GM21447 (cell line): Measurements from ENCODE around the gene CCDC85B.
A peak's percentile ranks its signal among the peaks of the same experiment; 100 is the strongest.

ENCODE experiments used
- ATAC-seq: cut with Tn5 transposase; IDR thresholded peaks from one replicate; pipeline ENCODE4 v1.9.1; 2021; ENCODE audit not compliant: unreplicated experiment

Gene CCDC85B

DNA sequence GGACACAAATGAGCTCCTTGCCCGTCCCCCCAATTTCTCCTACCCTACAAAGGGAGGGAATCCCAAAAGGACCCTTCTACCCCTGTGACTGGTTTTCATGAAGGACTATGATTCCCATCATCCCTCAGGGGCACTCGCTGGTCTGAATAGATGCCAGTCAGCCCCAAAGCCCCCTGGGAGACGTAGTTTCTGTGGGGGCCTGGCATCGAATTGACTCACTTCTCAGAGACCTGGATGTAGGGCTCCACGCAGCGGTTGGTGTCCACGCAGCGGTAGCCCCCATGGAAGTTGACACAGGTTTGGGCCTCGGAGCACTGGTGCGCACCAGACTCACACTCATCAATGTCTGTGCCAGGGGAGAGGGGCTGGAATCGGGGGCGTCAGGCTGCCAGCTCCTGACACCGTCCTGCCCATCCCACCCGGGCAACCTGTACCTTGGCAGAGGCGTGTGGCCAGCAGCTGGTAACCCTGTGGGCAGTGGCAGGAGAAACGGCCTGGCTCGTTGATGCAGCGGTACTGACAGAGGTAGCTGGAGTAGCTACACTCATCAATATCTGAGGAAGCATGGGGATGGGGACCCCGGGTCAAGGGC is 22.3 kb upstream of the CCDC85B start:
- no peak for ATAC-seq

- no peak for ATAC-seq
Observed at GRCh38 chr11:65868907-65869306, 21.6 kb upstream of the CCDC85B start.

- ATAC-seq: no peak
Observed at GRCh38 chr11:65869643-65870306, 20.7 kb upstream of the CCDC85B start.

DNA sequence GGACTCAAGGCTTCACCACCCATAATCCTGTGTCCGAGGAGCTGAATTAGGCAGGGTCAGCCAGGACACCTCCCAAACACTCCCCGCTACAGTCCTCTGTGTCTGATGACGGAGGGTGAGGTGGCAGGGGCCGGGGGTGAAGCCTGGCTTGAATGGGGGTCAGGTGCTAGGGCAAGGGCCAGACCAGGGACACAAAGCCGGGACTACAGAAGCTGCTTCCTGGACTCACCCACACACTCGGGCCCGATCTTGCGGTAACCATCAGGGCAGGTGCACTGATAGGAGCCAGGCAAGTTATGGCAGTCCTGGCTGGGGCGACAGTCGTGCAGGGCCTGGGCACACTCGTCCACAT is 20.2 kb upstream of the CCDC85B start:
- no peak for ATAC-seq

DNA sequence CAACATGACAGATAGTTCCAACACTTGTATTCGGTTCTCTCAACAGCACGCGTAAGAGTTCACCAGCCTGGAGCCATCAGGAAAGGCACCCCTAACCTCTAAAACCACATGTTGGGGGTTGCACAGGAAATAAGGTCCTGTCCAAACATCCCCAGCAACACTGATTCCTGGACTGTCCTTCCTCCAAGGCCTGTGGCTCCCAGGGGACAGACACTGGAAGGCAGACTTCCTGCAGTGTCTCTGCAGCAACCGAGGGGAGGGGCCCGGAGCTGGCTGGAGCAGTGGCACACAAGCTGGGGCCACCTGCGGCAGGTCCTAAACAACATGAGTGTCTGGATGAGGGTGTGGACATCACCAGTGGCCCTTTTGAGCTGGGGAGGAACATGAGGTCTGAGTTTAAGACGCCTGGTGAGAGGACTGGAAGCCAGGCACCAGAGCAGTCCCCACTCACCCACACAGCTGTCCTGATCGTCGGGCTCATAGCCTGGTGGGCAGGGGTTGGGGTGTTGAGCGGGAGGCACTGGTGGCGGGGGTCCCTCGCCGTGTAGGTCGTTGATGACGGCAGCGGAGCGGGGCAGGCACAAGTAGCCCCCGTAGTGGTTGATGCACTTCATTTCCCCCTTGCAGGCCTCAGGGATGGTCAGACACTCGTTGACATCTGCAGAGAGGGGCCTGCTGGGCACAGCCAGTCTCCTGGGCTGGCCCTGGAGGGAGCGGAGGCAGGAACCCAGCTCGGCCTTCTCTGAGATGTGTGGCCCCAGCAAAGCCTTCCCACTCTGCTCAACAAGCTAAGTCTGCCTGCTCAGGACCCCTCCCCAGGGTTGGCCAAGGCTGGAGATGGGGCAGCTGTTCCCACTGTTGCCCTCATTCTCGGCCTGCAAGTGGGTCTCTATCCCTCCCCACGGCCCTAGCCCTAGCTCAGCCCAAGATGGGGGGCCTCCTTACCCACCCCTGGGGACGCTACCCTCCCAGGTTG is 19.5 kb upstream of the CCDC85B start:
- ATAC-seq: no peak

DNA sequence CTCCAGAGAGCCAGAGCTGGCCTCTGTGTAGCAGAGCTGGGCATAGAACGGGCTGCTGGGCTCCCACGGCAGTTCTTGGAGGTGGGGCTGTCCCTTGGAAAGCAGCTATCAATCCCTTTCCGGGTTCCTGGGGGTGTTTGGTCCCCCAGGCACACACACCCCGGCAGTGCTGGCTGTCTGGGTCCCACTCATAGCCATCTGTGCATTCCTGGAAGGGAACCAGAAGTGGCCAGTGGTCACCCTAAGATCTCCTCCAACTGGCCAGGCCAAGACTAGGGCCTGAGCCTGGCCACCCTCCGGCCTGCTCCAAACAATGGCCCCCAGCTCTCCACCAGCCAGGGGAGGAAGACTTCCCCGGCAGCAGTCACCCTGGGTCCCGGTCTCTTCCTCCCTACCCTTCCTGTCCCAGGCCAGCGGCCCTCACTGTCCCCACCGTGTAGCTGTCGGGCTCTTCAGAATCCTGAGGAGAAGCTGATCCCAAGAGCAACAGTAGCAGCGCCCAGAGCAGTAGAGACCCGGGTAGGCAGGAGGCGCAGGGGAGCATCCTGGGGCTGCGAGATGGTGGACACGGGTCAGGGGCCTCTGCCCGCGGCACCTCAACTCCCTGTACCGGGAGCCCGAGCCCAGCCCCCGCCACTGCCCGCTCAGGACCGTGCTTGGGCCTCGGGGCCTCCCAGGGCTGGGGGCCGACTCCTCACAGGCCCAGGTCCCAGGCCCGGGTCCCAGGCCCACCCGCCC is 18.5 kb upstream of the CCDC85B start:
- ATAC-seq: no peak

- no peak for ATAC-seq
Observed at GRCh38 chr11:65872586-65873317, 17.7 kb upstream of the CCDC85B start, which contains the start of gene EFEMP2. Gene EFEMP2, minus strand, starts transcription at chr11:65872800. Its CDS starts 446 bp downstream, at chr11:65872354.

- peak; percentile 73 for ATAC-seq
Observed at GRCh38 chr11:65873318-65874156, 16.9 kb upstream of the CCDC85B start.

DNA sequence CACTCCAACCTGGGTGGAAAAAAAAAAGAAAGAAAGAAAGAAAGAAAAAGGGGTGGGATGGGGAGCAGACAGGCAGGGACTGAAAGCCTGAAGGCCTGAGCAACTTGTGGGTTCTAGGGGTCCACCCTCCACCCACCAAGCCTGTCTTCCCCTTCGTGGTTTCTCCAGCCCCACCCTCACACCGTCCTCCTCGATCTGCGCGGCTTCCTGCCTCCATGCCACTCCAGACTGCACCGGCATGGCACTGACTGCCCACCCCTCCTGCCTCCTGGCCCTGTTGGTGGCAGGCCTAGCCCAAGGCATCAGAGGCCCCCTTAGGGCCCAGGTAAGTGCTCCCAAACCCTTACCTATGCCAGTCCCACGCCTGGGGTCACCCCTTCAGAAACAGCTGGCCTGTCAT is 10.9 kb upstream of the CCDC85B start, which contains the start of gene CTSW:
CTSW (plus strand) TSS at position 221 of the 400 bp plus-strand sequence; CDS start at position 239, 18 bp downstream.
- no peak for ATAC-seq

DNA sequence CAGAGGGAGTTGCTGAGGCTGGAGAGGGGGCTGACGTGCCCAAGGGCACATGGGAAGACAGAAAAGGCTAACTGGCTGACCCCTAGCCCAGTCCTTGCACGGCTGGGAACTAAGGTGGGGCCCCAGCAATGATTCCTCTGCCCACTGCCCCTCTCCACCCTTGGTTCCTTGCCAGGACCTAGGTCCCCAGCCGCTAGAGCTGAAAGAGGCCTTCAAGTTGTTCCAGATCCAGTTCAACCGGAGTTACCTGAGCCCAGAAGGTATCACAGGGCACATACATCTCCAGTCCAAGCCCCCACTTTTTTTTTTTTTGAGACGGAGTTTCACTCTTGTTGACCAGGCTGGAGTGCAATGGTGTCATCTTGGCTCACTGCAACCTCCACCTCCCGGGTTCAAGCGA is 10.4 kb upstream of the CCDC85B start:
- no peak for ATAC-seq

GRCh38 chr11:65880844-65881421 is 9.5 kb upstream of the CCDC85B start:
- ATAC-seq: no peak

- no peak for ATAC-seq
Observed at GRCh38 chr11:65882120-65883057, 8.1 kb upstream of the CCDC85B start.

GRCh38 chr11:65883058-65883761 is 7.3 kb upstream of the CCDC85B start:
- no peak for ATAC-seq

DNA sequence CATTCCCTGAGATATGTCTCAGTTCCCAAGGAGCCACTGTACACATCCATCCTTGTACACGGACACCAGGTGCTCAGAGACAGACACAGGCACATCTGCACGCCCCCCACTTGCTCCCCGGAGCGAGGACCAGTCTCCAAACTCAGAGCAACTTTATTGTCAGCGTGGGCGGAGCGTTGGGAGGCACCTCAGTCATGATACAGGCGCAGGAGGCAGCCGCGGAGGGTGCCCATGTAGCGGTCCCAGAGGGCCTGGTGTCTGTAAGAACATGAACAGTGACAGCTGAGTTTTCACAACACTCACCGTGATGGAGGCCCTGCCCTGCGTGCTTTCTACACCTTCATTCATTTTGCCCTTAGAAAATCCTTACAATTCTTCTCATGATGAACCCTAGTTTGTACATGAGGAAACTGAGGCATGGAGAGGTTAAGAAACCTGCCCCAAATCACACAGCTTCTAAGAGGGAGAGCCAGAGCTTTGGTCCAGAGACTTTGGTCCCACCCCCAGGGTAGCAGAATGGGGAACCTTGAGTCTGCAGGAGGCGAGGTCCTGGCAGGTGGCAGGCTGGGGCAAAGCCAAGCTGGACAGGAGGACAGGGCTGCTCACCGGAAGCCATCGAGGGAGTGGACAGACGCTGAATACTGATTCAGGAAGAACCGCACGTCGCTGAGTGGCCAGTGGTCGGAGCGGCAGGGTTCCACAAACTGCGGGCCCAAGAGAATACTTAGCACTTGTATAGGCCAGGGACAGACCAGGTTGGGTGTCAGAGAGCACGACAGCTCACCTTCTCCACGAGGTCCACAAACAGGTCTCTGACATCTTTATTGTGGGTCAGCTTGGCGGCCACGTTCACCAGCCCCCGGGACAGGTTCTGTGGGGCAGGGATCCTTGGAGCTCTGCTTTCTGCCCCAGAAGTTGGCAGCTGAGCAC is 6.4 kb upstream of the CCDC85B start:
- no peak for ATAC-seq

DNA sequence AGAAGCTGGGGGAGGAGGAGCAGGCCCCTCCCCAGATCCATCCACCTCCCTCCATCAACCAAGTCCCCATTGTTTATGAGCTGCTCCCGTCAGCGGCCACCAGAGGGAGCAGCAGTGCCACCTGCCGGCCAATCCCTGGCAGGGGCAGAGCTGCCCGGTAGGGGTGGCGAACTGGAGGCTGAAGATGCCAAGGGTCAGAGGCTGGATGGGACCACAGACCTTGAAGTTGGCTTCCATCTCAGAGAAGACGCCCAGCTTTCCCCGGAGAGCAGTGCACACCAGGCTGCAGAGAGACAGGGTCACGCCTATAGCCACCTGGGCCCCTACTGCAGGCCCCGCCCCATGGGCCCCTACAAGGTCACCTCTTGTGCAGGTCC is 5.8 kb upstream of the CCDC85B start:
- ATAC-seq: no peak

GRCh38 chr11:65885231-65885630 is 5.2 kb upstream of the CCDC85B start:
- ATAC-seq: no peak
